ENCODE results near the gene CORO7. TPM values are rescaled to one million over a fixed set of nuclear protein-coding genes. Genes with fewer than 3 reads are reported as not detected.
A peak's percentile ranks its signal among the peaks of the same experiment; 100 is the strongest.

The CORO7 gene
- polyA plus RNA-seq, 1 experiment, result 13.8 TPM

DNA sequence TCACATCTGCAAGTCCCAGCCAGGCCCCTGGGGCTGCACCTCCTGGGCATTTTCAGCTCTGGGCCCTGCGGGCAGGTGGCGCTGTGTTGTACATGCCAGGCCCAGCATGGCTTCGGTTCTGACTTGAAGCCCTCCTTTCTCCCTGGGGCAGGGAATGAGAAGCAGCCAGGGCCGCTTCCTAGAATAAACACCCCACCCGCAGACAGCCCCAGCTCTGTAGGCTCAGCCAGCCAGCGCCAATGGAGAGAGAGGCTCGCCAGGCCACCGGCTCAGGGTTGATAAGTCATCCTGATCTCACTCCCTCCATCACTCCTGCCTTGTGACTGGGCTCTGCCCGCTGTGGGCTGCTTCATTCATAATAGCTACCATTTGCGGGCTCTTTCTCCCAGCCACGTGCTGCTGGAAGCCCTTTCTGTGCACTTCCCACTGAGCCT lies 106.5 kb downstream of the CORO7 start:
- Histone ChIP-seq H3K36me3 (ENCODE audit: control insufficient read depth, insufficient read depth, low read length) (no peaks in the 10 kb centered on the region), H3K4me3 (ENCODE audit: low read depth, low read length) (no peak overlapping the region), H3K27me3 (ENCODE audit: control insufficient read depth, insufficient read depth, low read length) (no peaks in the 10 kb centered on the region)
- ChIA-PET POLR2A (no interaction called here), CTCF (interaction anchor here (0.6 to 8.2 kb wide), 18 partner anchors 8 to 96 kb away, joined by 3 to 106 read pairs (median 5); no protein-coding TSS in a partner anchor)
- peak; percentile 85 for TF ChIP-seq CTCF (IDR thresholded peaks at IDR 0.05; ENCODE audit: insufficient read depth, low read depth, low read length)
- DNase-seq (ENCODE audit: low read depth), result peak; percentile 57

GRCh38 chr16:4309102-4309832 lies 107.1 kb downstream of the CORO7 start:
- POLR2A ChIA-PET, result no interaction called here
- no peak for DNase-seq (ENCODE audit: low read depth)
- no peak for TF ChIP-seq CTCF (IDR thresholded peaks at IDR 0.05; ENCODE audit: insufficient read depth, low read depth, low read length)
- Histone ChIP-seq H3K27me3 (ENCODE audit: control insufficient read depth, insufficient read depth, low read length) (no peaks in the 10 kb centered on the region), H3K4me3 (ENCODE audit: low read depth, low read length) (no peak overlapping the region), H3K36me3 (ENCODE audit: control insufficient read depth, insufficient read depth, low read length) (no peaks in the 10 kb centered on the region)
- CTCF ChIA-PET, result interaction anchor here (0.6 to 8.2 kb wide), 18 partner anchors 8 to 96 kb away, joined by 3 to 106 read pairs (median 5); no protein-coding TSS in a partner anchor

DNA sequence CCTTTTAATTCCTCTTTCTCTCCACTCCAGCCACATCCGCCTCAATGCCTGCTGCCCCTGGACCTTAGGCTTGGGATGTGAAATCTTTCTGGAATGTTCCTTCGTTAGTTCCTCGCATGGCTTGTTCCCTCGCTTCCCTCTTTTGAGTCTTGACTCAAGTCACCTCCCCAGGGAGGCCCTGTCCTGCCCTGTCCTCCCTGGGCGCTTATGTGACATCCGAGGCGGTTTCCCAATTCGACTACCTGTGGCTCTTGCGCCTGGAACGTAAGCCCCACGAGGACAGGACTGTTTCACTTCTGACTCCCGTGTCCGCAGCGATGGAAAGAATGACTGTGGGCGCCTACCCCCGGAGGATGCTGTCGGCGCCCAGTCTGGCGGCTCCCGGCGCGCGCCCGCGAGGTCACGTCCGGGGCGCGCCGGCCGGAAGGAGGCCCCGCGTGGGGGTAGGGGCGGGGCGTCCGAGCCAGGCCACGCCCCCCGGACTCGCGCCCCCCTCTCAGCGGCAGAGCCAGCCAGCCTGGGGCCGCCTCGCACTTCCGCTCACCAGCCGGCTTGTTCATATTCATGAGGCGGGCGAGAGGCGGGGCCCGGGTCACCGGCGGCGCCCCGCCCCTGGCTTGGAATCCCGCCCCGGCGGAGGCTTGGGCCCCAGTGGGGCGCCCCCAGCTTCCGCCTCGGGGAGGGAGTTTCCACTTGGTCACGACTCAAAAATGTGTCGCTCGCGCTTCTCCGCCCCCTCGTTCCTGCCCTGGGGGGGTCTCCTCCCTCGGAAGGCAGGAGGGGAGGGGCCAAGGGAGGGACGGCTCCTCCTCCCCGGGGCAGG lies 109.0 kb downstream of the CORO7 start:
- ChIA-PET CTCF (interaction anchor here (1.0 to 8.2 kb wide), 8 partner anchors 10 to 95 kb away, joined by 3 to 106 read pairs (median 6); partner anchors contain the start of gene TFAP4), POLR2A (interaction anchor here (0.6 kb wide), 1 partner anchor 10 kb away, joined by 5 read pairs; no protein-coding TSS in a partner anchor)
- DNase-seq (ENCODE audit: low read depth), result peak; percentile 81
- Histone ChIP-seq H3K36me3 (ENCODE audit: control insufficient read depth, insufficient read depth, low read length) (no peaks in the 10 kb centered on the region), H3K27me3 (ENCODE audit: control insufficient read depth, insufficient read depth, low read length) (no peaks in the 10 kb centered on the region), H3K4me3 (ENCODE audit: low read depth, low read length) (peak overlapping the region; percentile 59)
- TF ChIP-seq CTCF (IDR thresholded peaks at IDR 0.05; ENCODE audit: insufficient read depth, low read depth, low read length), result no peak

GRCh38 chr16:4306470-4307214 lies 109.8 kb downstream of the CORO7 start:
- CTCF ChIA-PET, result interaction anchor here (0.7 to 8.2 kb wide), 6 partner anchors 8 to 343 kb away, joined by 3 to 106 read pairs (median 6); partner anchors contain the start of gene TFAP4
- DNase-seq (ENCODE audit: low read depth), result no peak
- POLR2A ChIA-PET, result interaction anchor here (0.6 kb wide), 1 partner anchor 22 kb away, joined by 3 read pairs; no protein-coding TSS in a partner anchor
- no peaks in the 10 kb centered on the region for H3K27me3 ChIP-seq (ENCODE audit: control insufficient read depth, insufficient read depth, low read length)
- peak overlapping the region; percentile 59 for H3K4me3 ChIP-seq (ENCODE audit: low read depth, low read length)
- no peak for TF ChIP-seq CTCF (IDR thresholded peaks at IDR 0.05; ENCODE audit: insufficient read depth, low read depth, low read length)
- no peaks in the 10 kb centered on the region for H3K36me3 ChIP-seq (ENCODE audit: control insufficient read depth, insufficient read depth, low read length)

Small RNA genes within 50 kb of the gene (small RNA-seq; reads per million reads assigned to genes)
- gene AC012676.2 (ENCODE audit: insufficient read length, low read depth, low replicate concordance), result not detected

Other genes with a start within 250 kb of the CORO7 start
- not detected in 2 replicates for gene SRL, start 174.5 kb downstream of the CORO7 start, polyA plus RNA-seq (2011; rRNA removed)
- 3.6 and 4.0 TPM in 2 replicates for gene TFAP4, start 143.6 kb downstream of the CORO7 start, polyA plus RNA-seq (2011; rRNA removed)
- gene GLIS2, start 100.5 kb downstream of the CORO7 start, polyA plus RNA-seq (2011; rRNA removed), result 4.8 and 8.8 TPM in 2 replicates
- 33.1 and 44.2 TPM in 2 replicates for gene PAM16, start 65.3 kb downstream of the CORO7 start, polyA plus RNA-seq (2011; rRNA removed)
- 30.0 and 71.6 TPM in 2 replicates for gene VASN, start 44.7 kb downstream of the CORO7 start, polyA plus RNA-seq (2011; rRNA removed)
- gene DNAJA3, start 9.3 kb upstream of the CORO7 start, polyA plus RNA-seq (2011; rRNA removed), result 35.9 and 48.8 TPM in 2 replicates
- 47.4 and 78.0 TPM in 2 replicates for gene NMRAL1, start 58.0 kb upstream of the CORO7 start, polyA plus RNA-seq (2011; rRNA removed)
- gene HMOX2, start 59.8 kb upstream of the CORO7 start, polyA plus RNA-seq (2011; rRNA removed), result 43.5 and 59.5 TPM in 2 replicates
- gene CDIP1, start 122.2 kb upstream of the CORO7 start, polyA plus RNA-seq (2011; rRNA removed), result 8.4 and 15.2 TPM in 2 replicates
- not detected in 2 replicates for gene C16orf96, start 139.7 kb upstream of the CORO7 start, polyA plus RNA-seq (2011; rRNA removed)
- gene UBALD1, start 198.3 kb upstream of the CORO7 start, polyA plus RNA-seq (2011; rRNA removed), result 7.7 and 11.6 TPM in 2 replicates
- gene MGRN1, start 208.2 kb upstream of the CORO7 start, polyA plus RNA-seq (2011; rRNA removed), result 2.9 and 4.5 TPM in 2 replicates